HG03175 (cell line): ENCODE results near the gene BCLAF3.

Source experiments
- ATAC-seq: cut with Tn5 transposase; IDR thresholded peaks from one replicate; pipeline ENCODE4 v1.9.1; 2021; ENCODE audit warnings: mild to moderate bottlenecking, moderate library complexity; ENCODE audit not compliant: unreplicated experiment

Gene BCLAF3

GRCh38 chrX:19990556-19991349, at the start of gene BCLAF3:
BCLAF3 (minus strand) TSS chrX:19991061; CDS start chrX:19970264, 20,797 bp downstream.
- peak; percentile 97 for ATAC-seq

GRCh38 chrX:20038966-20039365, 48.1 kb upstream of the BCLAF3 start:
- ATAC-seq, result no peak

GRCh38 chrX:20037186-20037585, 46.3 kb upstream of the BCLAF3 start:
- no peak for ATAC-seq

GRCh38 chrX:20032201-20032600, 41.3 kb upstream of the BCLAF3 start:
- ATAC-seq, result no peak

- ATAC-seq, result peak; percentile 58
Observed at GRCh38 chrX:20029728-20030127, 38.9 kb upstream of the BCLAF3 start.

- no peak for ATAC-seq
Observed at GRCh38 chrX:20028588-20028987, 37.7 kb upstream of the BCLAF3 start.

GRCh38 chrX:20026278-20026677, 35.4 kb upstream of the BCLAF3 start:
- ATAC-seq, result no peak

GRCh38 chrX:20019672-20020365, 29.0 kb upstream of the BCLAF3 start:
- ATAC-seq, result no peak

GRCh38 chrX:20016616-20016945, 25.7 kb upstream of the BCLAF3 start:
- no peak for ATAC-seq

- no peak for ATAC-seq
Observed at GRCh38 chrX:20015945-20016615, 25.2 kb upstream of the BCLAF3 start.

GRCh38 chrX:20015422-20015821, 24.6 kb upstream of the BCLAF3 start:
- ATAC-seq, result peak; percentile 59

- ATAC-seq, result no peak
Observed at GRCh38 chrX:20011608-20012007, 20.7 kb upstream of the BCLAF3 start.

- ATAC-seq, result no peak
Observed at GRCh38 chrX:20007962-20008622, 17.2 kb upstream of the BCLAF3 start.

- ATAC-seq, result no peak
Observed at GRCh38 chrX:20005883-20006282, 15.0 kb upstream of the BCLAF3 start.

- no peak for ATAC-seq
Observed at GRCh38 chrX:20001588-20001987, 10.7 kb upstream of the BCLAF3 start.

GRCh38 chrX:19991350-19991718, 473 bp upstream of the BCLAF3 start:
- ATAC-seq, result no peak

- ATAC-seq, result peak; percentile 22
Observed at GRCh38 chrX:19990151-19990555, 708 bp downstream of the BCLAF3 start.

- no peak for ATAC-seq
Observed at GRCh38 chrX:19987856-19988255, 3.0 kb downstream of the BCLAF3 start.

- ATAC-seq, result no peak
Observed at GRCh38 chrX:19986531-19986930, 4.3 kb downstream of the BCLAF3 start.

- ATAC-seq, result no peak
Observed at GRCh38 chrX:19981947-19982346, 8.9 kb downstream of the BCLAF3 start.

- ATAC-seq, result no peak
Observed at GRCh38 chrX:19975845-19976244, 15.0 kb downstream of the BCLAF3 start.
